AG09309 (cell line): ENCODE data around the gene CAMK2A.

Source experiments
- DNase-seq: peaks from one replicate; pipeline ENCODE4 v3.0.0-alpha.2; 2010; ENCODE audit warnings: low read depth
- H3K4me3 ChIP-seq: 2 replicates; pipeline ENCODE4 v1.5.1; 2011; ENCODE audit warnings: mild to moderate bottlenecking, low read depth, low read length, moderate library complexity; ENCODE audit not compliant: control insufficient read depth
- TF ChIP-seq, protein P1 (sequence below): IDR thresholded peaks from 2 replicates; pipeline ENCODE4 v1.5.1; 2011; ENCODE audit warnings: mild to moderate bottlenecking, low read depth, low read length, inconsistent platforms; ENCODE audit not compliant: insufficient read depth, control insufficient read depth; ENCODE audit errors: missing control alignments

CAMK2A gene

DNA sequence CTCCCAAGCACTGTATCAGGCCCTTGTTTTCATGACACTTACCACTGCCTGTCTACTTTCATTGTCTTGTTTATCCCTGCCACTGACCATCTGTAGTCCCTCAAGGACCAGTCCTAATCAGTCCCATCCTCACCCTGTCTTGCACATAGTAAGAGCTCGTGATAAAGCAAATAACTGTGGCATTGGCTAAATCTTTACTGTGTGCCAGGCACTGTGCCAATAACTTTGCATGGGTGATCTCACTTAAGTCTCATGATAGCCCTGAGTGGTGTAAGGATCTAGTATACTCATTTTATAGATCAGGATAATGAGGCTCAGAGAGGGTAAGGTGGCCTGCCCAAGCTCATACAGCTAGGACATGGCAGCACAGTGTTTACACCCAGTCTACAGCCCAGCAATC, 117.4 kb downstream of the CAMK2A start:
- no peak for DNase-seq
- TF ChIP-seq, protein P1, sequence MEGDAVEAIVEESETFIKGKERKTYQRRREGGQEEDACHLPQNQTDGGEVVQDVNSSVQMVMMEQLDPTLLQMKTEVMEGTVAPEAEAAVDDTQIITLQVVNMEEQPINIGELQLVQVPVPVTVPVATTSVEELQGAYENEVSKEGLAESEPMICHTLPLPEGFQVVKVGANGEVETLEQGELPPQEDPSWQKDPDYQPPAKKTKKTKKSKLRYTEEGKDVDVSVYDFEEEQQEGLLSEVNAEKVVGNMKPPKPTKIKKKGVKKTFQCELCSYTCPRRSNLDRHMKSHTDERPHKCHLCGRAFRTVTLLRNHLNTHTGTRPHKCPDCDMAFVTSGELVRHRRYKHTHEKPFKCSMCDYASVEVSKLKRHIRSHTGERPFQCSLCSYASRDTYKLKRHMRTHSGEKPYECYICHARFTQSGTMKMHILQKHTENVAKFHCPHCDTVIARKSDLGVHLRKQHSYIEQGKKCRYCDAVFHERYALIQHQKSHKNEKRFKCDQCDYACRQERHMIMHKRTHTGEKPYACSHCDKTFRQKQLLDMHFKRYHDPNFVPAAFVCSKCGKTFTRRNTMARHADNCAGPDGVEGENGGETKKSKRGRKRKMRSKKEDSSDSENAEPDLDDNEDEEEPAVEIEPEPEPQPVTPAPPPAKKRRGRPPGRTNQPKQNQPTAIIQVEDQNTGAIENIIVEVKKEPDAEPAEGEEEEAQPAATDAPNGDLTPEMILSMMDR, result no peak
- H3K4me3 ChIP-seq, result no peak overlapping the region
